ENCODE data around the gene COX20.

The COX20 gene

GRCh38 chr1:244821134-244821533, 14.3 kb upstream of the COX20 start:
- Histone ChIP-seq H3K27me3 (ENCODE audit: control insufficient read depth, low read length) (peaks cover 11% of the 10 kb centered on the region; the same call in 1 of the 2 replicates), H4K20me1 (ENCODE audit: control insufficient read depth, insufficient read depth, low read depth, low read length) (no peaks in the 10 kb centered on the region), H3K4me1 (ENCODE audit: control insufficient read depth, low read length) (peaks cover under 1% of the 10 kb centered on the region; the same call in 1 of the 2 replicates), H3K9me3 (ENCODE audit: control insufficient read depth, insufficient read depth, low read length) (no peaks in the 10 kb centered on the region), H3K4me2 (ENCODE audit: low read length) (no peak overlapping the region), H3K79me2 (ENCODE audit: control insufficient read depth, low read length) (no peaks in the 10 kb centered on the region), H3K36me3 (ENCODE audit: control insufficient read depth, low read length) (no peaks in the 10 kb centered on the region), H3K9me2 (replicated peaks; ENCODE audit: control insufficient read depth, low read length) (no peaks in the 10 kb centered on the region), H3K27ac (ENCODE audit: low read depth, low read length) (no peak overlapping the region), H3K4me3 (ENCODE audit: low read length) (no peak overlapping the region), H3F3A (ENCODE audit: control insufficient read depth, insufficient read depth) (no peaks in the 10 kb centered on the region)
- TF ChIP-seq CTCF (IDR thresholded peaks at IDR 0.05; ENCODE audit: low read depth, low read length, poor library complexity, severe bottlenecking) (no peak), EZH2phosphoT487 (IDR thresholded peaks at IDR 0.05; ENCODE audit: borderline replicate concordance, low read length) (no peak)

GRCh38 chr1:244822878-244823277, 12.6 kb upstream of the COX20 start:
- Histone ChIP-seq H3K4me3 (ENCODE audit: low read length) (no peak overlapping the region), H3K27me3 (ENCODE audit: control insufficient read depth, low read length) (peaks cover 13% of the 10 kb centered on the region; the same call in 1 of the 2 replicates), H3K4me2 (ENCODE audit: low read length) (no peak overlapping the region), H3K79me2 (ENCODE audit: control insufficient read depth, low read length) (no peaks in the 10 kb centered on the region), H3K9me2 (replicated peaks; ENCODE audit: control insufficient read depth, low read length) (no peaks in the 10 kb centered on the region), H3K9me3 (ENCODE audit: control insufficient read depth, insufficient read depth, low read length) (no peaks in the 10 kb centered on the region), H3K36me3 (ENCODE audit: control insufficient read depth, low read length) (no peaks in the 10 kb centered on the region), H3K4me1 (ENCODE audit: control insufficient read depth, low read length) (no peaks in the 10 kb centered on the region), H3K27ac (ENCODE audit: low read depth, low read length) (no peak overlapping the region), H3F3A (ENCODE audit: control insufficient read depth, insufficient read depth) (no peaks in the 10 kb centered on the region), H4K20me1 (ENCODE audit: control insufficient read depth, insufficient read depth, low read depth, low read length) (no peaks in the 10 kb centered on the region)
- no peak for TF ChIP-seq CTCF (IDR thresholded peaks at IDR 0.05; ENCODE audit: low read depth, low read length, poor library complexity, severe bottlenecking)
- no peak for TF ChIP-seq EZH2phosphoT487 (IDR thresholded peaks at IDR 0.05; ENCODE audit: borderline replicate concordance, low read length)

GRCh38 chr1:244826712-244827111, 8.7 kb upstream of the COX20 start:
- no peaks in the 10 kb centered on the region for H3K9me2 ChIP-seq (replicated peaks; ENCODE audit: control insufficient read depth, low read length)
- TF ChIP-seq EZH2phosphoT487 (IDR thresholded peaks at IDR 0.05; ENCODE audit: borderline replicate concordance, low read length) (no peak), CTCF (IDR thresholded peaks at IDR 0.05; ENCODE audit: low read depth, low read length, poor library complexity, severe bottlenecking) (no peak)
- no peak overlapping the region for H3K4me2 ChIP-seq (ENCODE audit: low read length)
- H3K79me2 ChIP-seq (ENCODE audit: control insufficient read depth, low read length): no peaks in the 10 kb centered on the region
- H3K27ac ChIP-seq (ENCODE audit: low read depth, low read length): no peak overlapping the region
- H3K4me1 ChIP-seq (ENCODE audit: control insufficient read depth, low read length): peaks cover 9% of the 10 kb centered on the region
- H3F3A ChIP-seq (ENCODE audit: control insufficient read depth, insufficient read depth): peaks cover 5% of the 10 kb centered on the region; the same call in 1 of the 2 replicates
- no peaks in the 10 kb centered on the region for H4K20me1 ChIP-seq (ENCODE audit: control insufficient read depth, insufficient read depth, low read depth, low read length)
- no peaks in the 10 kb centered on the region for H3K36me3 ChIP-seq (ENCODE audit: control insufficient read depth, low read length)
- H3K4me3 ChIP-seq (ENCODE audit: low read length): no peak overlapping the region
- H3K9me3 ChIP-seq (ENCODE audit: control insufficient read depth, insufficient read depth, low read length): no peaks in the 10 kb centered on the region
- H3K27me3 ChIP-seq (ENCODE audit: control insufficient read depth, low read length): peaks cover 13% of the 10 kb centered on the region; the same call in 1 of the 2 replicates
